Fibroblast of peridontal ligament (primary cell): ENCODE data around the gene DARS1.
"Not testable (repeated sequence)": the region's sequence is repeated elsewhere in the genome, so short reads cannot be mapped to it uniquely, and the experiment has no call there.

Experiments
- DNase-seq: peaks from one replicate; pipeline ENCODE4 v3.0.0-alpha.2; 2010; ENCODE audit errors: extremely low read depth

The DARS1 gene

DNA sequence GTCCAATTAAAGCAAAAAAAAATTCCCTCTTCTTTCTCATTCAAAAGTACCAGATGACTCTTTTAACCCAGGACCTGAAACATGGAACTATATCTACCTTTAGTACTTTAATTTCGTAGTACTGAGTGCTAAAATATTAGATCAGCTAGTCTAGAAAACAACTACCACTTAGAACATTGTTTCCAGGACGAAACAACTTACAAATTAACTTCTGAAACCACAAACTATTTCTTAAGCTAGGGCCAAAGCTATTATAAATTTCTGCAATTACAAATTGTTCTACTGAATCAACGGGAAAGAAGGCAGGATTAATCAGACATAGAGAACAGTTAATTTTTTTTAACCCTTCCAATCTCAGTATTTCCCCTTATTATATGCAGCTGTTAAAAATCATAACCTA is 39.9 kb downstream of the DARS1 start:
- no peak for DNase-seq

DNA sequence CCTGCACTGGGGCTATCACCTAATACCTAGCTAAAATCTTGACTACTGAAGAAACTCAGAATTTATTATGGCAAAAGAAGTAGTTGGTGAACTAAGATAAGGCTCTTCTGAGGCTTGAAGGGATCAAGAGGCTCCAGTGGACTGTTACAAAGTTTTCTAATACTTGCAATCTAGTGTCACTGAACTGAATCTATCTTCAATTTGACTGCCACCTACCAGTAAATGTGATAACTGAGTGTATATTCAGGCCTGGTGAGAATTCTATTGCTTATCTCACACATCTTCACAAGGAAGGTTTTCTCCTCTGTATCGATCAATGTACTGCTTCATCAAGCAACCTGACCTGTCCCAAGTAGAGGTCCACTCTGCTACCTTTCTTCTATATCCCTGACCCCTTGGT is 40.8 kb downstream of the DARS1 start:
- no peak for DNase-seq

DNA sequence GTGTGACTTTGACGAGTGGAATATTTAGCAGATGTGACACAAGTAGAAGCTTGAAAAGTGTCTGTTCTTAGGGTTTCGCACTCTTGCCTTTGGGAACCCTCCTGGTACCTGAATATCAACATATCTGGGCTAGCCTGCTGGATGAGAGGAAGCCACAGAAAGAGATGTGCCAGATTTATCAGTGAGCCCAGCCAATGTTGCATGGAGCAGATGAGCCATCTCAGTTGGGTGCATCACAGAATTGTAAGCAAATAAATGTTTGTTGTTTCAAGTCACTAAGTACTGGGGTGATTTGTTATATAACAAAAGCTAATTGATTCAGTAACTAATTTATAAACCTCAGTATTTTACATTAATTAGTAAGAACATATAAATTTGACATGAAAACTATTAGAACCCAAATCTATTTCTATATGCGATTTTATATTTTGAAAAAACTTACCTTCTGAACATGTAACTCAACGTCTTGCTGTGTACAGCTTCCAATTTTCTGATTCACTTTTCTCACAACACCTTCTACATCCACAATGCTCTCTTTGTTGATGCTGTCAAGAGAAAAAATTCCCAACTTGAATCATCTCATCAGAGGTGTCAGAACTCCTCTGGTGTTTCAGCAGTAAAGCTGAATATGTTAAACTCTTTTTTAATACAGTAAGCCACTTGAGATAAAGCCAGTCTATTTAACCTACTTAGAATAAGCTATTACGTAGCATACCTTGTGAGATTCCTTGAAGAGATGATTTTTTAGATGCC is 42.3 kb downstream of the DARS1 start:
- DNase-seq = no peak

DNA sequence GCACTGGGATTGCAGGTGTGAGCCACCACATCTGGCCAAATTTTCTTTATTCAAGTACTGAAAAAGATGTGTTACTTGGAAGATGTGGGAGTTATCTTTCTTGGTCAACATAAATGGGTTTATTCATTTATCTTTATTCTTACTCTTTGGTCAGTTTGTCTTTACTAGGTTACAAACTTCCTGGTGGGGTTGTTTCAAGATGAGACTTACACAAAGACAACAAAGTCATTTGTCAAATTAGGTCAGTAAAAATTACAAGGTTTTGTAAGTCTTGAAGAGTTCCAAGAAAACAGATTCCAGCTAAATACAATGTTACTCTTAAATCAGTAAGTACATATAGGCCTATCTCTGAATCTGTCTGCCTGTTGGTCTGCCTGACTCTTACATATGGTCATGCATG is 48.9 kb downstream of the DARS1 start:
- DNase-seq = no peak

DNA sequence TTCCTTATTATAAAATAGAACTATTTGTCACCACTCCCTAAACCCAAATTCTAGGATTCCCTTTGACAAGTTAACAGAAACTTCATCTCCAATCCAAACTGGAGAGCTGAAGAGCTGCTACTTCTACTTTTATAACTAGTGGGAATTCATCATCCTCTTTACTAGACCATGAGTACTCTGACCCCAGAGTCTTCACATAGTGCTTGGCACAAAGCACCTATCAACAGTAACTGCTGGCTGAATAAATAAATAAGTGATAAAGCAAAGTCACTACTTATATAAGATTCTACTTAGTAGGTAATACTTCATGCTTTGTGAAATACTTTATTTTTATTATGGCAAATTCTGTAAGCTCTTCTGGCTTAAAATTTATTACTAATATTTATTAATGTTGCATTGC is 49.5 kb downstream of the DARS1 start:
- DNase-seq = no peak

DNA sequence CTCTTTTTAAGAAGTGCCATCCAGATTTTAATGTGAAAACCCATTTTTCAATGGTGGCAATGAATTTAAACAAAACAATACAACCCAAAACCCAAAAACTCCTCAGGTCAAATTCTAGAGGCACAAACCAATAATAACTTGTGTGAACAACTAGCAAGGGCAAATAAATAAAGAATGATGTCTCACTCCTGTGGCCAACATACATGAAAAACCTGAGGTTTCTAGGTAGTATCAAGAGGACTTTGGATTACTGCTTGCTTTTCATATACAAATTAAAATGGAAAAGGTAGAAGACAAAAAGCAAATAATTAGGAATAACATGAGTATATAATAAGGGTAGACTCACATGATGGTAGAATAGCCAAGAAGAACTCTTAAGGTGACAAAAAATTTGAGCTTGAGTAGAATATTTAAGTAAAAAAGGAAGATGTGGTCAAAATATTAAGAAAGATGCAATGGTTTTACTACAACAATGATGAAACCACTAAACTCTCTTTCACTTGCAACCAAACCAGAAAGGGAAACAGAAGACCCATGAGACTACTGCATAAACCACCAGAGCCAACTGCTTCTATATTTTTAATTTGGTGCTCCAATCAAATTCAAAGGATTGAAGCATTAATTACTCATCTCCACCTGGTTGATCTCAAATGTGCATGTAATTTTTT is 53.5 kb downstream of the DARS1 start:
- DNase-seq = no peak

DNA sequence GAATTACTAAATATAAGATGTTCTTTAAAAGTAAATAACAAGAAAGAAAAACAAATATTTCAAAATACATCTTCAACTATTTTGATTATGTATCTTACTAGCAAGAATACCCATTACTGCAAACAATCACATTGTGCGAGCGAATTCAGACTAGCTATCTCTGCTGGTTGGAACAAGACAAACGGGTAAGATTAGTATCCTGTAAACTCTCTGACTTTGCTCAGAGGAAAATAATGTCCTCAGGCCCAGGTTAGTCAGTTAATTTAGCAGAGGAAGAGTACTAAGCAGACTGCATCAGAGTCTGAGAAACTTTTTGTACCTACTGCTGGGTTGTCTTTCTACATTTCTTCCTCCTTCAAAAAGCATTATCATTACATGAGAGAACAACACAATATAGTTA is 58.8 kb downstream of the DARS1 start:
- no peak for DNase-seq

DNA sequence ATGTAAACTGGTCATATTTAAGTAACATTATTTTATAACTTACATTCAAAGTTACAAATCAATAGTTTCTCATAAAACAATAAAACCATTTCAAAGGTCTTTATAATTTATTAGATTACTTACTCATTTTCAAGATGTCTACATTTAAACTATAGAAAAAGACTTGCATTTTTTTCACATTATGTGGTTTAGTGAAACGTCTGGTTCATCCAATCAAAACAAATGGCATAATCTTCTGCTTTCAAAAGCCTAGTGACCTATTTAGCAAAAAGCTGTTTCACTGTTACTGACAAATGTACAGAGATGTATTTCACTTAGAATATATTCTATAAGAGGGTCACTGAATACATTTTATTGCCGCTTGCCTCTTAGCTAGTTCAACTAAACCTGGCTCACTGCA is 59.9 kb downstream of the DARS1 start:
- peak; percentile 61 for DNase-seq

DNA sequence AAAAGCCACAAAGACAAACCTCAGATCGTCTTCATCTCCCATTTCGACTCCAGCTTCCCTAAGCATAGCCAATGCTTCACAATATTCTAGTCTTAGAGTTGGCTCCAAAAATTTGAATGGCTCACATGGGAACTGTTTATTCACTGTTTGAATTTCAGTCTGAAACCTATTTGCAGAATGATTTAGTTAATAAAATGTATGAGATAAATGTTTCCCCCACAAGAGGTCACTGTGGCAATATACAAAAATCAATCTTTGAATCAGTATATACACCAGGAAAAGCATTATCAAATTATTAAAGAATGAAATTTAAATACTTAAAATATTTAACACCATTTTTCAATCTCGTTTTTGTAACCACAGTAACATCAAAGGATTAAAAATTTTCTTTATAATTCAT is 69.2 kb downstream of the DARS1 start:
- peak; percentile 67 for DNase-seq

DNA sequence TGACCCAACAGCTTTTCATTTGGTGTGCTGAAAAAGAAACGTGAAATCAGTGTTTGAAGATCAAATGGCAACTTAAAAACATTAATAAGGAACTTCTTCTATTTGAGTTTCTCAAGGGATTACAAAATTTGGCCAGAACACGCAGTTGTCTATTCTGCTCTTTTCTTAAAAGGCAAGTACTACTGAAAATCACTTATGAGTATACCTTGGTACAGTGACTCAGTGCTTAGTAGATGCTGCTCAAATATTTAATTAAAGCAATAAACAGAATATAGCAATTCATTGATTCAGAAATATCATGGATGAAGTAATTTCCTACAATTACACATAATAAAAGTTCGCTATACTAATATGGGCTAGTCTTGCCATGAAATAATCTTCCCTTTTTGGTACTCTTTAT is 70.9 kb downstream of the DARS1 start:
- DNase-seq = no peak

DNA sequence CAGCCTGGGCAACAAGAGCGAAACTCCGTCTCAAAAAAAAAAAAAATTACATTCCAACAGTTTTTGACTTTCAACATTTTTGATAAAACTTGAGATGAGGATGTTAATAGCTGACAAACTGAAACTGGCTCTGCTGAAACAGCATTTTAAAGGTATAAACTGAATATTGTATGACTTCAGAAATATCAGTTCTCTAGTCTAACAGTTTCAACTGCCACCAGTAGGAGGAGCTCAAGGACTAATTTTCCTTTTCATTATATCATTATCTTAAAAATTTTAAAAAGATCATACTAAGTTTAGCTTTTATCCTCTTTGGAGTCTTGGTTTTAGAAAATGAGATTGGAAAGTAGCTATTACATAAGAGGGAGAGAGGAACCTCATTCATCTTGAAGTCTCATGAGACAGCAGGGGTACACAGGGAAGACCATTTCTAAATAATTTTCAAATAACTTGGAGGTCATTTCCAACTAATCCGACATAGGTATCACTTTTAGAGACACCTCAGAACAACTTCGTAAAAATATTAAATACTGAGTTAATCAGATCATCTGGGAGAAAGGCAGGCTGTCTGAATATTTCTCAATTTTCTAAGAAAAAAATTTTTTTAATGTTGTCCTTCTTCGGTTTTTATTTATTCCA is 71.6 kb downstream of the DARS1 start:
- DNase-seq = peak; percentile 72

DNA sequence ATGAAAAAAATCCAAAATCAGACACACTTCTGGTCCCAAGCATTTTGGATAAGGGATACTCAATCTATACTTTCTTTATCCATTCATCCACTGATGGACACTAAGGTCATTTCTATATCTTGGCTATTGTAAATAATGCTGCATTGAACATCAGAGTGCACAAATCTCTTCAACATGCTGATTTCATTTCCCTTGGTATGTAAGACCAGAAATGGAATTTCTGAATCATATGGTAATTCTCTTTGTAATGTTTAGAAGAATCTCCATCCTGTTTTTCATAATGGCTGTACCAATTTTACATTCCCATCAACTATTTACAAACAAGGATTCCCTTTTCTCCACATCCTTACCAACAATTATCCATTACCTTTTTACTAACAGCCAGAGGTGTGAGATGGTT is 75.5 kb downstream of the DARS1 start:
- DNase-seq = peak; percentile 68

DNA sequence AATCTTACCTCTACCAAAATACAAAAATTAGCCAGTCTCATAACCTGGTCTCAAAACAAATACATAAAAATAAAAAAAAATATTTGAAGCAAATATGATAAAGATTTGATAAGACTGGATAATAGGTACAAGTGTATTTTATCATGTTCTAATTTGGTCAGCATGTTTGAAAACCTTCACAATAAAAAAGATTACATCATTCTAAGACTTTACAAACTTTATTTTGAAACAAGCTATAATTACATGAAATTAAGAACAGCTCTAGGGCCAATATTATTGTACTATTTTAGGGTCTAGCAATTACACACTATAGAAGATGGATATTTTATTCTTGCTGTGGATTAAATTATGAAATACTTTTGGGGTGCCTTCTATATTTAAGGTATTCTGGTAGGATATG is 79.7 kb downstream of the DARS1 start:
- no peak for DNase-seq

DNA sequence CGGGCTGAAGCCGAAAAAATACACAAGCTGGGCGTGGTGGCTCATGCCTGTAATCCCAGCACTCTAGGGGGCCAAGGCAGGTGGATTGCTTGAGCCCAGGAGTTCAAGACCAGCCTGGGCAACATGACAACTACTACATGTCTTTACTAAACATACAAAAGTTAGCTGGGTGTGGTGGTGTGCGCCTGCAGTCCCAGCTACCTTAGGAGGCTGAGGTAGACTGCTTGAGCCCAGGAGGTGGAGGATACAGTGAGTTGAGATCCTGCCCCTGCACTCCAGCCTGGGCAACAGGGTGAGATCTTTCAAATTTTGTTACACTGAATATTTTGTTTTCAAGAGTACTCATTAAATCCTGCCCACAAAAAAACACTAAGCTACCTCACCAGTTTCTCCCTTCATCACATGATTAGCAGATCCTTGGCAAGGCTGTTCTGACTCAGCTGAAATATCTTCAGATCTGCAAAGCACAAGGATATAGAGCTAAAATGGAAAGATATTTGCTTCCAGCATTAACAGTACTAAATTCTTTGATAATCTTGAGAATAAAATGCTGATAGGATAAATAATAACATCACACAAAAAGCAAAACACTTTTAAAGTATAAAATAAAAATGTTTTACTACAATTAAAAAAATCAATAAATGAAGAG is 81.0 kb downstream of the DARS1 start:
- peak; percentile 81 for DNase-seq

DNA sequence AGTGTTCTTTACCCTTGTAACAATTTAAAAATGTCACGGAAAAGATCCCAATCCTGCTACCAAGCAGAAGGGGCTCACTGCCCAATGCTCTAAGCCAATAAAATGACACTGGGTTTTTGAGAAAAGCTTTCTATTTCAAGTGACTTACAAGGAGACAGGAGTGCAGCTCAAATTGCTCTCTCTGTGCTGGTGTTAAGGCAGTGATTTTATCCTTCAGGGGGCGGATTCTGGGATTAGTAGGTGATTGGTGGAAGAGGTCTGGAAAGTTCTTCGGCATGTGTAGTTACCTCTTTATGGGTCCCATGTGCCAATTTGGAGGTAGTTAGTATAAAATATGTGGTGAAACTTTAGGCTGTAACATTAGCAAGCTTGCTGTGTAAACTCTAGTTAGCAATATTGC is 81.8 kb downstream of the DARS1 start:
- no peak for DNase-seq

DNA sequence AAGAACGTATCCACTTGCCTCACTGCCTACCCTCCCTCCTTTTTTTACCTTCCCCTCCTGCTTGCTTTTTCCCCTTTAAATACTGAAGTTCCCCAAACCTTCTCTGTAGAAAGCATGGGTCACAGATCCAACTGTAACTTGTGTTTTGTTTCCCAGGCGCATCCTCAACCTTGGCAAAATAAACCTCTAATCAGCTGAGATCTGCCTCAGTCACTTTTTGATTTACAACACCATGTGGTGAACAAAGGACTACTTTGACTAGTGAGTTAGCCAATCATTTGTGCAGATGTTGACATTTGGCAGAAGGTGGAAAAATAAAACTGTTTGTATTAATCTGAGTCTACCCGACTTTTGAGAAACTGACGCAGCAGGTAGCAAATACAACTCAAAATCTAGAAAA is 85.9 kb downstream of the DARS1 start:
- no peak for DNase-seq

DNA sequence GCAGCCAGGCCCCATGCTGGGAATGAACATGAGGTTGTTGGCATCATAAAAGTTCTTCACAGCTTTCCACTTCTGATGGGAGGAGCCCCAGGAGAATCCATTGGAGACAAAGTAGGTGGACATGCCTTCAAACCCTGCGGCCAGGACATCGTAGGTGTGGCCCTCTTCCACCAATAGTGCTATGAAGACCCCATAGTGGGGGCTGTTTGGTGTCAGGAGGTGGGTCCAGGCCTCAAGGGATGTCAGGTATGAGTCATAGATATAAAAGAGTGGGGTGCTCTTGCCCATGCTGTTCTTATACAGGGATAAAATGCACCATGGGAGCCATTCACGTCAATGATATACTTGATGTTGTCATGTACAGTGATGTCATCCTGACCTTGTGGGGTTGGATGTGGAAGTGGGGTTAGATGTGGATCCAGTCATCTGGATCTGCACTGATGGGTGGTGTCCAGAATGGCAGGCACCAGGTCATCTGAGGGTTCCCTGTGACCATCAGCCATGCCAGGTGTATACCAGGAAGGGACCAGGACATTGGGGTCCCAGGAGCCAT is 87.1 kb downstream of the DARS1 start:
- DNase-seq = no peak

DNA sequence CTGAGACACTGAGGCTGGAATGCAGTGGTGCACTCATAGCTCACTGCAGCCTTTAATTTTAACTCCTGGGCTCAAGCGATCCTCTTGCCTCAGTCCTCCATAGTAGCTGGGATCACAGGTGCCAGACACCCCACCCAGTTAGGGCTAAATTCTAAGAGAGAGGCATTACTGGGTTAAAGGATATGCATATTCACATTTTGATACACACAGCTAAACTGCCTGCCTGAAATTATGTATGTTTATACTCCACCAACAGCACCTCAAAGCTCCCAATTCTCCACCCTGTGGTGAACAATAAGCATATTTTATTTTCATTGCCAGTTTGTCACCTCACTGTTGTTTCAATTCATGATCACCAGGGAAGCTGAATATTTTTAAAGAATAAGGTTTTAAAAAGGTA is 90.5 kb downstream of the DARS1 start:
- DNase-seq = no peak

DNA sequence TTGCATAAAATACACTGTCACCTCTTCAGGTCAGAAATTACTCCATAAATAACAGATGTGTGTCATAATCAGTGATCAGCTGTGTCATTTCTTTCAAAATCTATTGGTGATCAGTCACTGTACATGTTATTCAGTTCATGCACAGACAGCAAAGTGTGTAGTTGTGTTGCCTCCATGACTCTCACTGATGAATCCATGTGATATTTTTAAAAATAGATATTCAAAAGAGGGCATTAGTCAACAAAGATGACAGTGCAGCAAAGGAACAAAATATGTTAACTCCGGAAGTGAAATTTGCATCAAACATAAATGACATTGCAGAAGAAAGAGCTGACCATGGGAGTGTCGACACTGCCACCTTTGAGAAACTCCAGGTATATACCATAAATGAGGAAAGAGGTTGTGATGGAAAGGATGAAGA is 92.0 kb downstream of the DARS1 start:
- DNase-seq = no peak

DNA sequence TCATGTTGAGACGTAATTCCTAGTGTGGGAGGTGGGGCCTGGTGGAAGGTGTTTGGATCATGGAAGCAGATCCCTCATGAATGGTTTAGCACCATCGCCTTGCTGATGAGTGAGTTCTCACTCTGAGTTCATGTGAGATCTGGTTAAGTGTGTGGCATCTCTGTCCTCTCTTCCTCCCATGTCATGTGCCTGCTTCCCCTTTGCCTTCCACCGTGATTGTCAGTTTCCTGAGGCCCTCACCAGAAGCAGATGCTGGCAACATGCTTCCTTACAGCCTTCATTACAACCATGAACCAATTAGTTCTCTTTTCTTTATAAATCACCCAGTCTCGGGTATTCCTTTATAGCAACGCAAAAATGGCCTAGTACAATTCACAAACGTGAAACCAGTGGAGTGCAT is 94.6 kb downstream of the DARS1 start:
- DNase-seq = no peak

DNA sequence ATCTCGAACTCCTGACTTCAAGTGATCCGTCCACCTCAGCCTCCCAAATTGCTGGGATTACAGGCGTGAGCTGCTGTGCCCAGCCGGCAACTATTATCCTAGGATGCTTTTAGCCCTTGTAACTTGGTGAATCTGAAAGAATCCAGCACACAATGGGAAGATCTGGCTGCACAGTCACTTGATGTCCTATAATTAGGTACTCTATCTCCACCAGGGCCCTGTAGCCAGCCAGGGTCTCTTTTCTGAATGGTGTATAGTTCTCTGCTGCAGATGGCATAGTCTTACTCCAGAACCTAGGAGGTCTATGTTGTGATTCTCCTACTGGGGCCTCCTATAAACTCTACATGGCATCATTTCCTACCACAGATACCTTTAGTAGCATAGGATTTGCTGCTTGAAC is 95.3 kb downstream of the DARS1 start:
- DNase-seq = no peak

DNA sequence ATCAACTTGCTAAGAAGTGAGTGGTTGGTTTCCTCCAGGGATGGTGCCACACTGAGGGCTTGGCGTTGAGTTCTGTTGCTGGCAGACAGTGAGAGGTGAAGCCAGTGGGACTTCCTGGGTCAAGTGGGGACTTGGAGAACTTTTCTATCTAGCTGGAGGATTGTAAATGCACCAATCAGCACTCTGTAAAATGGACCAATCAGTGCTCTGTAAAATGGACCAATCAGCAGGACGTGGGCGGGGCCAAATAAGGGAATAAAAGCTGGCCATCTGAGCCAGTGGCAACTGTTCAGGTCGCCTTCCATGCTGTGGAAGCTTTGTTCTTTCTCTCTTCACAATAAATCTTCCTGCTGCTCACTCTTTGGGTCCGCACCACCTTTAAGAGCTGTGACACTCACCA is 96.8 kb downstream of the DARS1 start:
- not testable (repeated sequence) for DNase-seq
